Prostate gland (tissue), 2 donors: ENCODE results near the gene LIN9.

Experiments used
- POLR2A ChIP-seq: fragments of 450-650 bp; IDR thresholded peaks from one replicate; pipeline ENCODE4 v1.6.1; 2016; ENCODE audit warnings: antibody characterized with exemption, mild to moderate bottlenecking
- POLR2AphosphoS5 ChIP-seq: sonication (generic); formaldehyde crosslinking; IDR thresholded peaks from one replicate; pipeline ENCODE4 v1.6.1; 2017; ENCODE audit warnings: antibody characterized with exemption
- TF ChIP-seq, protein P1 (sequence below), 4 experiments: fragments of 200-600 bp in 2 of 4; fragments of 450-650 bp in 2 of 4; sonication (generic) in 2 of 4; IDR thresholded peaks; 1 replicate in 3 of 4; 2 replicates in 1 of 4; pipeline ENCODE4 v1.5.1; 2016 to 2019; ENCODE audit warnings: antibody characterized with exemption in 4 of 4, mild to moderate bottlenecking in 2 of 4, moderate library complexity in 2 of 4

- TF ChIP-seq, protein P1, sequence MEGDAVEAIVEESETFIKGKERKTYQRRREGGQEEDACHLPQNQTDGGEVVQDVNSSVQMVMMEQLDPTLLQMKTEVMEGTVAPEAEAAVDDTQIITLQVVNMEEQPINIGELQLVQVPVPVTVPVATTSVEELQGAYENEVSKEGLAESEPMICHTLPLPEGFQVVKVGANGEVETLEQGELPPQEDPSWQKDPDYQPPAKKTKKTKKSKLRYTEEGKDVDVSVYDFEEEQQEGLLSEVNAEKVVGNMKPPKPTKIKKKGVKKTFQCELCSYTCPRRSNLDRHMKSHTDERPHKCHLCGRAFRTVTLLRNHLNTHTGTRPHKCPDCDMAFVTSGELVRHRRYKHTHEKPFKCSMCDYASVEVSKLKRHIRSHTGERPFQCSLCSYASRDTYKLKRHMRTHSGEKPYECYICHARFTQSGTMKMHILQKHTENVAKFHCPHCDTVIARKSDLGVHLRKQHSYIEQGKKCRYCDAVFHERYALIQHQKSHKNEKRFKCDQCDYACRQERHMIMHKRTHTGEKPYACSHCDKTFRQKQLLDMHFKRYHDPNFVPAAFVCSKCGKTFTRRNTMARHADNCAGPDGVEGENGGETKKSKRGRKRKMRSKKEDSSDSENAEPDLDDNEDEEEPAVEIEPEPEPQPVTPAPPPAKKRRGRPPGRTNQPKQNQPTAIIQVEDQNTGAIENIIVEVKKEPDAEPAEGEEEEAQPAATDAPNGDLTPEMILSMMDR (IDR thresholded peaks at IDR 0.05) = no peak
- TF ChIP-seq POLR2A (no peak), POLR2AphosphoS5 (no peak)
Measured at GRCh38 chr1:226350519-226350865, 41.5 kb upstream of the LIN9 start.
